GM10248 (cell line): Measurements from ENCODE around the gene SUCLG1.
"Not testable (repeated sequence)": the region's sequence is repeated elsewhere in the genome, so short reads cannot be mapped to it uniquely, and the experiment has no call there.

Experiments used
- CTCF ChIA-PET: fragments of 300-600 bp; sonication (Branson Sonifier 250); formaldehyde crosslinking; extraction: SDS; loops from one replicate; lab custom pipeline; 2021; ENCODE audit warnings: antibody characterized with exemption; lab: Yijun Ruan, JAX
- POLR2A ChIA-PET: fragments of 350-650 bp; sonication (Branson Sonifier 250); formaldehyde crosslinking; extraction: SDS; loops from one replicate; lab custom pipeline; 2020; ENCODE audit warnings: antibody characterized with exemption; lab: Yijun Ruan, JAX
- DNase-seq: peaks from one replicate; pipeline ENCODE4 v3.0.0; 2012; ENCODE audit errors: extremely low spot score
- CTCF ChIP-seq: IDR thresholded peaks from 2 replicates; pipeline ENCODE4 v1.5.1; 2012; ENCODE audit warnings: mild to moderate bottlenecking, low read depth; ENCODE audit errors: extremely low read depth, missing control alignments, control extremely low read depth

Gene SUCLG1

GRCh38 chr2:84421197-84421596 is 37.9 kb downstream of the SUCLG1 start:
- POLR2A ChIA-PET: no interaction called here
- no peak for DNase-seq
- CTCF ChIA-PET: no interaction called here
- TF ChIP-seq CTCF: no peak

GRCh38 chr2:84417453-84418145 is 41.5 kb downstream of the SUCLG1 start:
- DNase-seq: no peak
- TF ChIP-seq CTCF: no peak
- POLR2A ChIA-PET: no interaction called here
- CTCF ChIA-PET: interaction anchor here (1.4 to 2.2 kb wide), 3 partner anchors 9 to 35 kb away, joined by 3 to 7 read pairs (median 4); no protein-coding TSS in a partner anchor

DNA sequence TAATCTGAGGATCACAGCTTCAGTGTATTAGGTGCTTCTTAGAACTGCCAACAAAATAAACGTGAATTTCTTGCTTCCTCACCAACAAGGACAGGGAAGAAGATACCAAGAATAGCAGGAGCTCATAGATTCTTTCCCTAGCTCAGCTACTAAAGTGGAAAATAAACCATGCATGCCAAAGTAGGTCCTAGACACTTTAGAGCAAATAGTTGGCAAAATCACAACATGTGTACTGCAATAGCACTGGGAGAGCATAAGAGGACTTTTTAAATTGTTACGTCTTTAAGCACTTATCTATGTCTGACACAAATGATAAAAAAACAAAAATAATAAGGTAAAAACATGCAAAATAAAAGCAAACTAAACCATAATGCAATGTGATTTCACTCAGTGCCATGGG is 49.5 kb downstream of the SUCLG1 start:
- no peak for DNase-seq
- POLR2A ChIA-PET: no interaction called here
- CTCF ChIA-PET: interaction anchor here (0.9 kb wide), 1 partner anchor 19 kb away, joined by 3 read pairs; no protein-coding TSS in a partner anchor
- no peak for TF ChIP-seq CTCF

- DNase-seq, POLR2A ChIA-PET, CTCF ChIA-PET: not testable (repeated sequence)
These were observed 57.0 kb downstream of the SUCLG1 start for GRCh38 chr2:84402111-84402510.

DNA sequence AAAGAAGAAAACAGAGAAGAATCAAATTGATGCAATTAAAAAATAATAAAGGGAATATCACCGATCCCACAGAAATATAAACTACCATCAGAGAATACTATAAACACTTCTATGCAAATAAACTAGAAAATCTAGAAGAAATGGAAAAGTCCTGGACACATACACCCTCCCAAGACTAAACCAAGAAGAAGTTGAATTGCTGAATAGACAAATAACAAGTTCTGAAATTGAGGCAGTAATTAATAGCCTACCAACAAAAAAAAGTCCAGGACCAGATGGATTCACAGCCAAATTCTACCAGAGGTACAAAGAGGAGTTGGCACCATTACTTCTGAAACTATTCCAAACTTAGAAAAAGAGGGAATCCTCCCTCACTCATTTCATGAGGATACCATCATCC is 59.2 kb downstream of the SUCLG1 start:
- POLR2A ChIA-PET, CTCF ChIA-PET: not testable (repeated sequence)

DNA sequence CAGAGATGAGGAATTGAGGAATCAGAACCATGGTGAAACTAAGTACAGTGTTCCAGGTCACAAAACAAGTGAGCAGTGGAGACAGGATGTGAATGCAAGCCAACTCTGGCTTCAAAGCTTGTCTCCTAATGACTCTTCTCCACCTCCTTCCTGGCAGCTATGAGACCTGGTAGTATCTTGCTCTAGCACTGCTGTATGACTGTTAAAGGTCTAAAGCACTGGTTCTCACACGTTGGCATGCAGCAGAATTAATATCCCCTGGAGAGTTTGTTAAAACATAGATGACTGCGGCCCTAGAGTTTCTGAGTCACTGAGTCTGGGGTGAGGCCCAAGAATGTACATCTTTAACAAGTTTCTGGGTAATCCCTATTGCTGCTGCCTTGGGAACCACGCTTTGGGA is 63.3 kb downstream of the SUCLG1 start:
- no peak for TF ChIP-seq CTCF
- POLR2A ChIA-PET: no interaction called here
- CTCF ChIA-PET: no interaction called here
- DNase-seq: no peak

More for the DNA sequence above, 59.2 kb downstream of the SUCLG1 start:
- not testable (repeated sequence) for DNase-seq

GRCh38 chr2:84394628-84395027 is 64.5 kb downstream of the SUCLG1 start:
- TF ChIP-seq CTCF: no peak
- CTCF ChIA-PET: interaction anchor here (1.2 kb wide), 1 partner anchor 9 kb away, joined by 4 read pairs; no protein-coding TSS in a partner anchor
- POLR2A ChIA-PET: interaction anchor here (0.6 kb wide), 1 partner anchor 371 kb away, joined by 3 read pairs; no protein-coding TSS in a partner anchor
- DNase-seq: no peak

- ChIA-PET CTCF (interaction anchor here (1.1 to 1.2 kb wide), 2 partner anchors 8 to 350 kb away, joined by 3 to 4 read pairs; no protein-coding TSS in a partner anchor), POLR2A (no interaction called here)
- TF ChIP-seq CTCF: no peak
- DNase-seq: no peak
These were observed 65.3 kb downstream of the SUCLG1 start for GRCh38 chr2:84393829-84394228.
